H1 (cell line): Measurements from ENCODE around the gene MAPK8IP2.
"Not testable (repeated sequence)": the region's sequence is repeated elsewhere in the genome, so short reads cannot be mapped to it uniquely, and the experiment has no call there.

Source experiments
- CBX8 ChIP-seq: fragments of 300-800, 300-1000 bp; sonication (generic); IDR thresholded peaks from 2 replicates; pipeline ENCODE4 v1.7.1; 2016; ENCODE audit warnings: low read depth, low read length, borderline replicate concordance
- CEBPB ChIP-seq: IDR thresholded peaks from 2 replicates; pipeline ENCODE4 v1.6.1; 2012; ENCODE audit warnings: low read depth, low read length
- EZH2 ChIP-seq: fragments of 200-600 bp; sonication (generic); IDR thresholded peaks from 2 replicates; pipeline ENCODE4 v1.7.1; 2012; ENCODE audit warnings: low read depth, mild to moderate bottlenecking, moderate library complexity, low read length, inconsistent platforms; ENCODE audit not compliant: severe bottlenecking
- GABPA ChIP-seq: IDR thresholded peaks from 2 replicates; pipeline ENCODE4 v1.6.1; 2011; ENCODE audit warnings: mild to moderate bottlenecking, low read length, moderate library complexity, borderline replicate concordance; ENCODE audit not compliant: insufficient read depth
- HDAC2 ChIP-seq, 2 experiments: fragments of 300-600 bp in 1 of 2; sonication (generic) in 1 of 2; IDR thresholded peaks; 2 replicates each; pipeline ENCODE4 v1.6.1; 2011 to 2012; ENCODE audit warnings: low read depth in 2 of 2, low read length in 2 of 2, mild to moderate bottlenecking in 2 of 2, moderate library complexity in 2 of 2, borderline replicate concordance in 1 of 2, inconsistent platforms in 1 of 2
- POLR2A ChIP-seq, 2 experiments: IDR thresholded peaks; 1 replicate in 1 of 2; 2 replicates in 1 of 2; pipeline ENCODE4 v1.6.1; 2011; ENCODE audit warnings: low read depth in 2 of 2, low read length in 2 of 2, mild to moderate bottlenecking in 2 of 2; ENCODE audit errors: control extremely low read depth in 1 of 2
- POLR2AphosphoS5 ChIP-seq: IDR thresholded peaks from 2 replicates; pipeline ENCODE4 v1.6.1; 2011; ENCODE audit warnings: low read depth, low read length
- RAD21 ChIP-seq, 2 experiments: IDR thresholded peaks in 1 of 2; conservative IDR thresholded peaks in 1 of 2; 2 replicates each; pipeline ENCODE4 v1.6.1; 2011; ENCODE audit warnings: low read depth in 2 of 2, low read length in 2 of 2, improper control_type of control experiment in 1 of 2, inconsistent platforms in 1 of 2, mild to moderate bottlenecking in 1 of 2, moderate library complexity in 1 of 2
- RNF2 ChIP-seq: fragments of 200-900, 300-1000 bp; sonication (generic); IDR thresholded peaks from 2 replicates; pipeline ENCODE4 v1.7.1; 2016; ENCODE audit warnings: borderline replicate concordance, low read depth, mild to moderate bottlenecking, antibody characterized with exemption, low read length; ENCODE audit not compliant: poor library complexity, severe bottlenecking; ENCODE audit errors: missing control alignments
- SP1 ChIP-seq: IDR thresholded peaks from 2 replicates; pipeline ENCODE4 v1.6.1; 2011; ENCODE audit warnings: low read depth, low read length
- TAF7 ChIP-seq: optimal IDR thresholded peaks from 2 replicates; pipeline ENCODE3; 2011; ENCODE audit warnings: low read depth, mild to moderate bottlenecking, inconsistent platforms, low read length, moderate library complexity, borderline replicate concordance
- TF ChIP-seq, protein P1 (sequence below), 3 experiments: IDR thresholded peaks; 1 replicate in 2 of 3; 2 replicates in 1 of 3; pipeline versions ENCODE4 v1.5.1 to v1.6.1; 2011; ENCODE audit warnings: low read length in 3 of 3, mild to moderate bottlenecking in 3 of 3, inconsistent platforms in 2 of 3, low read depth in 1 of 3, moderate library complexity in 1 of 3; ENCODE audit not compliant: insufficient read depth in 1 of 3; ENCODE audit errors: control extremely low read depth in 1 of 3

DNA sequence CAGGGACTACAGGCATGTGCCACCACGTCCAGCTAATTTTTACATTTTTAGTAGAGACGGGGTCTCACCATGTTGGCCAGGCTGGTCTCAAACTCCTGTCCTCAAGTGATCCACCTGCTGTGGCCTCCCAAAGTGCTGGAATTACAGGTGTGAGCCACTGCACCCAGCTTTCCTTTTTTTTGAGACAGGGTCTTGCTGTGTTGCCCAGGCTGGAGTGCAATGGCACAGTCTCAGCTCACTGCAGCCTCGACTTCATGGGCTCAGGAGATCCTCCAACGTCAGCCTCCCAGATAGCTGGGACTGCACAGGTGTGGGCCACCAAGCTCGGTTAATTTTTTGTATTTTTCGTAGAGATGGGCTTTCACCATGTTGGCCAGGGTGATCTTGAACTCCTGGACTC is 54.1 kb downstream of the MAPK8IP2 start:
- not testable (repeated sequence) for TF ChIP-seq EZH2; RAD21 (IDR thresholded peaks at IDR 0.05 in 1 of 2, conservative IDR thresholded peaks at IDR 0.05 in 1 of 2; ENCODE audit: low read depth in 2 of 2, low read length in 2 of 2); POLR2A (IDR thresholded peaks at IDR 0.05; ENCODE audit: control extremely low read depth in 1 of 2, low read depth in 2 of 2, low read length in 2 of 2); POLR2AphosphoS5; SP1; RNF2; CEBPB; GABPA; HDAC2 (IDR thresholded peaks at IDR 0.05; ENCODE audit: borderline replicate concordance in 1 of 2, low read depth in 2 of 2, low read length in 2 of 2); TAF7; CBX8
- TF ChIP-seq, protein P1, sequence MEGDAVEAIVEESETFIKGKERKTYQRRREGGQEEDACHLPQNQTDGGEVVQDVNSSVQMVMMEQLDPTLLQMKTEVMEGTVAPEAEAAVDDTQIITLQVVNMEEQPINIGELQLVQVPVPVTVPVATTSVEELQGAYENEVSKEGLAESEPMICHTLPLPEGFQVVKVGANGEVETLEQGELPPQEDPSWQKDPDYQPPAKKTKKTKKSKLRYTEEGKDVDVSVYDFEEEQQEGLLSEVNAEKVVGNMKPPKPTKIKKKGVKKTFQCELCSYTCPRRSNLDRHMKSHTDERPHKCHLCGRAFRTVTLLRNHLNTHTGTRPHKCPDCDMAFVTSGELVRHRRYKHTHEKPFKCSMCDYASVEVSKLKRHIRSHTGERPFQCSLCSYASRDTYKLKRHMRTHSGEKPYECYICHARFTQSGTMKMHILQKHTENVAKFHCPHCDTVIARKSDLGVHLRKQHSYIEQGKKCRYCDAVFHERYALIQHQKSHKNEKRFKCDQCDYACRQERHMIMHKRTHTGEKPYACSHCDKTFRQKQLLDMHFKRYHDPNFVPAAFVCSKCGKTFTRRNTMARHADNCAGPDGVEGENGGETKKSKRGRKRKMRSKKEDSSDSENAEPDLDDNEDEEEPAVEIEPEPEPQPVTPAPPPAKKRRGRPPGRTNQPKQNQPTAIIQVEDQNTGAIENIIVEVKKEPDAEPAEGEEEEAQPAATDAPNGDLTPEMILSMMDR (IDR thresholded peaks at IDR 0.05; ENCODE audit: control extremely low read depth in 1 of 3, insufficient read depth in 1 of 3, low read depth in 1 of 3, low read length in 3 of 3), result not testable (repeated sequence)
